ENCODE measurements around the gene ATP11A.
"Not testable (repeated sequence)": the region's sequence is repeated elsewhere in the genome, so short reads cannot be mapped to it uniquely, and the experiment has no call there.

The ATP11A gene

GRCh38 chr13:112870737-112871287 lies 181.0 kb downstream of the ATP11A start:
- POLR2A ChIA-PET: no interaction called here
- Histone ChIP-seq H3K36me3 (ENCODE audit: control insufficient read depth in 2 of 2, insufficient read depth in 1 of 2, low read length in 2 of 2) (no peaks in the 10 kb centered on the region), H3K4me1 (ENCODE audit: control insufficient read depth, insufficient read depth, low read length) (no peaks in the 10 kb centered on the region), H3K9me3 (ENCODE audit: control insufficient read depth, insufficient read depth, low read depth, low read length) (no peaks in the 10 kb centered on the region), H3K4me3 (ENCODE audit: low read depth, low read length) (no peak overlapping the region), H3K27ac (ENCODE audit: extremely low read depth, low read depth, low read length) (no peak overlapping the region)
- CTCF ChIA-PET: no interaction called here
- TF ChIP-seq ZNF274 (IDR thresholded peaks at IDR 0.05; ENCODE audit: low read length) (no peak), ZNF274 (tag by site-specific recombination; IDR thresholded peaks at IDR 0.05; ENCODE audit: borderline replicate concordance) (no peak), ZNF623 (tag by site-specific recombination; IDR thresholded peaks at IDR 0.05) (no peak), ZBTB1 (tag by site-specific recombination; IDR thresholded peaks at IDR 0.05) (no peak), HOXC10 (CRISPR knock-in tag; IDR thresholded peaks at IDR 0.05) (no peak), ZNF239 (tag by site-specific recombination; IDR thresholded peaks at IDR 0.05) (no peak), ZBTB48 (tag by site-specific recombination; IDR thresholded peaks at IDR 0.05) (no peak), ZNF768 (tag by site-specific recombination; IDR thresholded peaks at IDR 0.05) (no peak), ZNF707 (tag by site-specific recombination; IDR thresholded peaks at IDR 0.05) (no peak), YY2 (tag by site-specific recombination; IDR thresholded peaks at IDR 0.05) (no peak)

DNA sequence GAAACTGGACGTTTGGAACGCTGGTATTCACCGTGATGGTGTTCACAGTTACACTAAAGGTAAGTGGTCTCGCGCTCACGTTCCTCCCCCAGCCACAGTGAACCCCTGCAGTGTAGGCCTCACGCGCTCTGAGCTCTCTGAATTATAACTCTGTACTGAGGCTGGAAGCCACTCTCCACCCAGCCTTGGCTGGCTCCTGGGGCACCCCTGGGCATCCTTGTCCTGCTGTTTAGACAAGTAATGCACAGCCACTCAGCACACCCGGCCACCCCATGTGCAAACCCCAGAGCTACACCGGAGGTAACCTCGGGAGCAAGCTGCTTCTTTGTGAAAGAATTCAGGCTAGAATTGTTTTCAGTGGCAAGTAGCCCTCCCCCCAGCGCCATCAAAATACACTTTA lies 181.9 kb downstream of the ATP11A start:
- Histone ChIP-seq H3K27ac (ENCODE audit: extremely low read depth, low read depth, low read length) (no peak overlapping the region), H3K9me3 (ENCODE audit: control insufficient read depth, insufficient read depth, low read depth, low read length) (no peaks in the 10 kb centered on the region), H3K4me3 (ENCODE audit: low read depth, low read length) (no peak overlapping the region), H3K4me1 (ENCODE audit: control insufficient read depth, insufficient read depth, low read length) (no peaks in the 10 kb centered on the region), H3K36me3 (ENCODE audit: control insufficient read depth in 2 of 2, insufficient read depth in 1 of 2, low read length in 2 of 2) (no peaks in the 10 kb centered on the region)
- no peak for TF ChIP-seq PRDM1 (tag by site-specific recombination; IDR thresholded peaks at IDR 0.05)
- TF ChIP-seq ZBTB21 (tag by site-specific recombination; IDR thresholded peaks at IDR 0.05): no peak
- TF ChIP-seq, protein P1, sequence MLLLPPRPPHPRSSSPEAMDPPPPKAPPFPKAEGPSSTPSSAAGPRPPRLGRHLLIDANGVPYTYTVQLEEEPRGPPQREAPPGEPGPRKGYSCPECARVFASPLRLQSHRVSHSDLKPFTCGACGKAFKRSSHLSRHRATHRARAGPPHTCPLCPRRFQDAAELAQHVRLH (tag by site-specific recombination; IDR thresholded peaks at IDR 0.05): no peak
- TF ChIP-seq HIC1 (tag by site-specific recombination; IDR thresholded peaks at IDR 0.05): no peak
- TF ChIP-seq ZNF121 (tag by site-specific recombination; IDR thresholded peaks at IDR 0.05): no peak
- no peak for TF ChIP-seq ZNF223 (tag by site-specific recombination; IDR thresholded peaks at IDR 0.05)
- TF ChIP-seq YY1 (tag by site-specific recombination; IDR thresholded peaks at IDR 0.05): no peak
- TF ChIP-seq ZNF596 (tag by site-specific recombination; IDR thresholded peaks at IDR 0.05): no peak
- no peak for TF ChIP-seq ZNF335 (tag by site-specific recombination; conservative IDR thresholded peaks at IDR 0.05)
- no peak for TF ChIP-seq ZNF624 (tag by site-specific recombination; IDR thresholded peaks at IDR 0.05)
- ChIA-PET POLR2A (no interaction called here), CTCF (no interaction called here)

GRCh38 chr13:112872657-112873631 lies 183.1 kb downstream of the ATP11A start:
- peak; percentile 84 for TF ChIP-seq KLF1 (tag by site-specific recombination; IDR thresholded peaks at IDR 0.05)
- H3K27ac ChIP-seq (ENCODE audit: extremely low read depth, low read depth, low read length); H3K36me3 ChIP-seq (ENCODE audit: control insufficient read depth in 2 of 2, insufficient read depth in 1 of 2, low read length in 2 of 2); H3K4me3 ChIP-seq (ENCODE audit: low read depth, low read length); POLR2A ChIA-PET; H3K4me1 ChIP-seq (ENCODE audit: control insufficient read depth, insufficient read depth, low read length); H3K9me3 ChIP-seq (ENCODE audit: control insufficient read depth, insufficient read depth, low read depth, low read length): not testable (repeated sequence)
- CTCF ChIA-PET: interaction anchor here (0.7 to 2.6 kb wide), 5 partner anchors 12 to 309 kb away, joined by 3 to 11 read pairs (median 3); no protein-coding TSS in a partner anchor

Data from HEK293 (cell line).